Neuron (in vitro differentiated cells): ENCODE measurements around the gene ZNF700.
"Not testable (repeated sequence)": the region's sequence is repeated elsewhere in the genome, so short reads cannot be mapped to it uniquely, and the experiment has no call there.

Experiments
- H2AFZ ChIP-seq: one replicate; pipeline ENCODE4 v1.6.1; 2013; ENCODE audit warnings: low read depth, mild to moderate bottlenecking, inconsistent platforms, low read length, moderate library complexity
- H3K27me3 ChIP-seq: one replicate; pipeline ENCODE4 v1.6.1; 2013; ENCODE audit warnings: low read length; ENCODE audit not compliant: insufficient read depth
- H3K36me3 ChIP-seq: one replicate; pipeline ENCODE4 v1.6.1; 2013; ENCODE audit warnings: low read length; ENCODE audit not compliant: insufficient read depth
- H3K4me1 ChIP-seq: one replicate; pipeline ENCODE4 v1.6.1; 2013; ENCODE audit warnings: low read length; ENCODE audit not compliant: insufficient read depth
- H3K4me3 ChIP-seq: 2 replicates; pipeline ENCODE4 v1.5.1; 2013; ENCODE audit warnings: mild to moderate bottlenecking, low read length, moderate library complexity
- H3K9me3 ChIP-seq: one replicate; pipeline ENCODE4 v1.6.1; 2013; ENCODE audit warnings: low read length

ZNF700 gene

GRCh38 chr19:11982526-11982925, 57.6 kb downstream of the ZNF700 start:
- peaks cover 2% of the 10 kb centered on the region for H3K4me1 ChIP-seq
- no peak overlapping the region for H2AFZ ChIP-seq
- H3K9me3 ChIP-seq, result peaks cover 44% of the 10 kb centered on the region
- no peaks in the 10 kb centered on the region for H3K27me3 ChIP-seq
- H3K4me3 ChIP-seq, result no peak overlapping the region
- peaks cover 26% of the 10 kb centered on the region for H3K36me3 ChIP-seq

- Histone ChIP-seq H2AFZ (no peak overlapping the region), H3K4me1 (peaks cover 4% of the 10 kb centered on the region), H3K4me3 (no peak overlapping the region), H3K36me3 (peaks cover 5% of the 10 kb centered on the region), H3K27me3 (no peaks in the 10 kb centered on the region), H3K9me3 (peaks cover 22% of the 10 kb centered on the region)
These were observed 60.1 kb downstream of the ZNF700 start for GRCh38 chr19:11984986-11985385.

GRCh38 chr19:11986754-11987153, 61.8 kb downstream of the ZNF700 start:
- Histone ChIP-seq H3K27me3 (no peaks in the 10 kb centered on the region), H3K4me3 (no peak overlapping the region), H2AFZ (no peak overlapping the region), H3K36me3 (peaks cover 10% of the 10 kb centered on the region), H3K4me1 (peaks cover 4% of the 10 kb centered on the region), H3K9me3 (peaks cover 16% of the 10 kb centered on the region)

- H3K36me3 ChIP-seq, result peaks cover 10% of the 10 kb centered on the region
- H3K4me1 ChIP-seq, result peaks cover 4% of the 10 kb centered on the region
- no peaks in the 10 kb centered on the region for H3K27me3 ChIP-seq
- peak overlapping the region; percentile 60 for H2AFZ ChIP-seq
- H3K9me3 ChIP-seq, result peaks cover 14% of the 10 kb centered on the region
- peak overlapping the region; percentile 99 for H3K4me3 ChIP-seq
These were observed 62.7 kb downstream of the ZNF700 start for GRCh38 chr19:11987405-11988281.

GRCh38 chr19:11989112-11989456, 64.2 kb downstream of the ZNF700 start:
- Histone ChIP-seq H3K4me1 (peaks cover 4% of the 10 kb centered on the region), H2AFZ (no peak overlapping the region), H3K4me3 (peak overlapping the region; percentile 99), H3K9me3 (peaks cover 11% of the 10 kb centered on the region), H3K27me3 (no peaks in the 10 kb centered on the region), H3K36me3 (peaks cover 10% of the 10 kb centered on the region)

- H3K36me3 ChIP-seq, H2AFZ ChIP-seq, H3K4me1 ChIP-seq, H3K4me3 ChIP-seq, H3K27me3 ChIP-seq: not testable (repeated sequence)
- H3K9me3 ChIP-seq, result peaks cover 22% of the 10 kb centered on the region
These were observed 67.0 kb downstream of the ZNF700 start for GRCh38 chr19:11991921-11992320.

- Histone ChIP-seq H3K9me3 (peaks cover 34% of the 10 kb centered on the region), H2AFZ (no peak overlapping the region), H3K4me3 (no peak overlapping the region), H3K36me3 (peaks cover 16% of the 10 kb centered on the region), H3K27me3 (no peaks in the 10 kb centered on the region), H3K4me1 (no peaks in the 10 kb centered on the region)
These were observed 70.3 kb downstream of the ZNF700 start for GRCh38 chr19:11995174-11995573.
